HG03139 (cell line): ENCODE data around the gene NOP9.
A peak's percentile ranks its signal among the peaks of the same experiment; 100 is the strongest.
"Not testable (repeated sequence)": the region's sequence is repeated elsewhere in the genome, so short reads cannot be mapped to it uniquely, and the experiment has no call there.

ENCODE experiments used
- ATAC-seq: cut with Tn5 transposase; IDR thresholded peaks from one replicate; pipeline ENCODE4 v1.9.1; 2021; ENCODE audit not compliant: unreplicated experiment

The NOP9 gene

GRCh38 chr14:24323341-24323740 lies 23.7 kb downstream of the NOP9 start:
- ATAC-seq, result no peak

- no peak for ATAC-seq
Observed at GRCh38 chr14:24324024-24324423, 24.4 kb downstream of the NOP9 start.

- ATAC-seq, result no peak
Observed at GRCh38 chr14:24325041-24325530, 25.4 kb downstream of the NOP9 start.

- no peak for ATAC-seq
Observed at GRCh38 chr14:24325963-24326362, 26.3 kb downstream of the NOP9 start.

GRCh38 chr14:24327303-24327702 lies 27.7 kb downstream of the NOP9 start:
- ATAC-seq, result no peak

DNA sequence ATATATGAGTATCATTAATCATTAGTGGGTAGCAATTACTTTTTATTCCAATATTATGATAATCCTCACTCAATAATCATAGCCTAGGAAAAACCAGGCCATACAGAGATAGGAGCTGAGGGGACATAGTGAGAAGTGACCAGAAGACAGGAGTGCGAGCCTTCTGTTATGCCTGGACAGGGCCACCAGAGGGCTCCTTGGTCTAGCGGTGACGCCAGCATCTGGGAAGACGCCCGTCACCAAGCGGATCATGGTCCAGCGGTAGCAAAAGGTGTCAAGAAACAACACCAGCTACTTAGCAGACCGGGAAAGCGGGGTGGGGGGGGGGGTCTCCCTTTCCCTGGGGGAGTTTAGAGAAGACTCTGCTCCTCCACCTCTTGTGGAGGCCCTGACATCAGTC lies 28.3 kb downstream of the NOP9 start:
- not testable (repeated sequence) for ATAC-seq

DNA sequence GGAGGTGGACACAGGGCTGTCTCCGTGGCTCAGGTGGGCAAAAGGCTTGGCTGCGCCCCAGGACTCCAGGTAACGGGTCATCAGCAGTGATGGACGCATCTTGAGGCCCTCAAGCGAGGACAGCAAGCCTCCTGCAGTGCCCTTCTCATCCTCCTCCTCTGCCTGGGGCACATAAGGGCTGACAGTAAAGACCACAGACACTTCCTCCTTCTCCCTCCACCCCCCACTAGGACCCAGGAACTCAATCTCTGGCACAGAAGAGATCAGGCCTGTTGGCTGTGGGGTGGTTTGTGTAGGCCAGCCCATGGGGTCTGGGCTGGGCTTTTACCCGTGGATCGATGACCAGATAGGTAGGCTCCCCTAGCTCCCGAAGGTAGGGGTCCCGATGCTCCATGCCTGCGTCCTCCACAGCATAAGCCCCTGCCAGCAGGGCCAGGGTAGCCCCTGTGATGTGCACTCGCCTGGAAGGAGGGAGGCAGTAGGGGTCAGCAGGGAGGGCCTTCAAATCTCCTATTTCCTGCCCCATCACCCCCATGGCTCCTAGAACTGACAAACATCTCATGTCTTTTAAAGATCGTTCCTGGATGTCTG lies 29.5 kb downstream of the NOP9 start:
- no peak for ATAC-seq

- no peak for ATAC-seq
Observed at GRCh38 chr14:24329736-24330135, 30.1 kb downstream of the NOP9 start.

- no peak for ATAC-seq
Observed at GRCh38 chr14:24330973-24331674, 31.5 kb downstream of the NOP9 start.

- ATAC-seq, result no peak
Observed at GRCh38 chr14:24331731-24332267, 32.1 kb downstream of the NOP9 start.

DNA sequence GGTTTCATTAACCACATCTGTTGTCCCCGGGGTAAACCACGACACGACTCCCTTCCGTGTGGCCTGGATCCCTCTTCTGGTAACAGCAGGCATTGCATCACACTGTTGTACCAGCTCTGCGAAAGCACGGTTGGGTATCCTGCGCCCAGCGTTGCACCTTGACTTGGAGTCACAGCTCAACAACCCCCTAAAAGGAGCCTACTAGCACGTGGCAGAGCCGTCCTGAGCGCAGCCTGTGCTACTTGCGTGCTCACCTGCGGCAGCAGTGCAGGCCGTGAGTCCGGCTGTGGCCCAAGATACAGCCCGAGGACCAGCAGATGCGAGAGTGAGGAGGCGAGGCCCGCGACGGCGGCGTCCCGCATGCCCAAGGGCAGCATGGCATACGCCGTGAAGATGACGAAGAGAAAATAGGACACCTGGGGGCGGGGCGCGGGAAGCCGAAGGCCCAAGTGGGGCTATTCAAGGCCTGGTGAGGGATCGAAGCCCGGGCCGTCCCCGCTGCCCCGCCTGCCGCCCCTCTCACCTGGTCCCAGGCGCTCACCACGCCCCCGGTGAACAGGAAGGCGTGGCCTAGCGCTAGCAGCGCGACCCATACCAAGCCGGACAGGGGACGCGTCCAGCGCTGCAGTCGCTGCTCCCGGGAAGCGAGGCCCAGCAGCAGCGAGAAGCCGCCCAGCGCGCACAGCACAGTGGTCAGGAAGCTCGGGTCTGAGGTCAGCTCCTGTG lies 32.8 kb downstream of the NOP9 start:
- peak; percentile 77 for ATAC-seq

GRCh38 chr14:24334431-24335291 lies 35.0 kb downstream of the NOP9 start, which contains the start of gene ADCY4:
Gene ADCY4 (minus strand): TSS chr14:24335071. CDS start chr14:24334652, 419 bp downstream.
- no peak for ATAC-seq

- no peak for ATAC-seq
Observed at GRCh38 chr14:24335461-24336171, 36.0 kb downstream of the NOP9 start.

DNA sequence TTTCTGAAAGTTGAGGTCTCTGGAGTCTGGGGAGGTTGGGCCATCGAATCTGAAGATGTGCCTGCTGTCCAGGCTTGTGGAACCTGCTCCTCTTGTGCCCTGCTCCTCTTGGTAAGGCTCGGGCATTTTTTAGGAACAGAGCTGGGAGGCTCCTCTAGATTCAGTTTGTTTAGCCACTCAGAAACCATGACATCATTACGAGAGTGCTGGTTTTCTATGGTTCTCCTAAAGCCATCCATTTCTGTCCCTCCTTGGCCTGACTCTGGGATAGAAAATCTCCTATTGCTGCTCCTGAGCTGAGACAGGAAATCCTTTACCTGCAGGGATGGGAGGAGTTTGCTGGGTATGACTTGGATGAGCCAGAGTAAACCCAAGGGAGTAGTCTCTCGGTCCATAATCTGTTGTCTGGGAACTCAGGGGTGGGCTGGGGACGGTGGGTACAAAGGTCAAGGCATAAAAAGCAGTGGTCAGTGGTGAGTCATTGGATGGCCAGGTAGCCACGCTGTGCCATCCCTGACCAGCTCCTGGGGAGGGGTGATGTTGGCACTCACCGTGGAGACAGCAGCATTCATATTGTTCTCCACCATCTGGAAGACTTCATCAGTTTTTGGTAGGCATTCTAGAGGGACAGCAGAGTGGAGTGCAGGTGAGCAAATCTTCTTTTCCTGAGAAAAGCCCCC lies 37.6 kb downstream of the NOP9 start:
- ATAC-seq, result no peak

GRCh38 chr14:24337824-24338175 lies 38.1 kb downstream of the NOP9 start:
- ATAC-seq, result no peak

GRCh38 chr14:24338843-24339242 lies 39.2 kb downstream of the NOP9 start:
- no peak for ATAC-seq

GRCh38 chr14:24339284-24340151 lies 39.9 kb downstream of the NOP9 start, which contains the start of gene RIPK3:
Gene RIPK3 (minus strand): TSS chr14:24339991. CDS start chr14:24339826, 165 bp downstream.
- peak; percentile 84 for ATAC-seq

DNA sequence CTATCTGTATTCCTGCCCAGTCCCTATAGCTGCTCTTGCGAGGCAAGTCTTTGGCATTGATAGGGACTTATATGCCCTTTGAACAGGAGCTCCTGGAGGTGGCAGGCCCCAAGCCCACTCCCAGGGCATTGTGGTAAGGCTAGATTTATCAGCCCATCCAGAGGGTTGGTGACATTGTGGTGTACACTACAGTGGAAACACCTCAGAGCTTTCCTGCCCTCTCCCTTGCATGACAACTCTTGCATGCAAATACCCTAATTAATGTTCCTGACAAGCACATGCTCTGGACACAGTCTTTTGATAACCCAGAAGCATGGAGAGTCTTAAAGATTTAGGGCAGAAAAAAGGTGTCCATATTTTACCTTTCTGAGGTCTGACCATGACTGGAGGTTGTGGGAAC lies 41.0 kb downstream of the NOP9 start:
- no peak for ATAC-seq

DNA sequence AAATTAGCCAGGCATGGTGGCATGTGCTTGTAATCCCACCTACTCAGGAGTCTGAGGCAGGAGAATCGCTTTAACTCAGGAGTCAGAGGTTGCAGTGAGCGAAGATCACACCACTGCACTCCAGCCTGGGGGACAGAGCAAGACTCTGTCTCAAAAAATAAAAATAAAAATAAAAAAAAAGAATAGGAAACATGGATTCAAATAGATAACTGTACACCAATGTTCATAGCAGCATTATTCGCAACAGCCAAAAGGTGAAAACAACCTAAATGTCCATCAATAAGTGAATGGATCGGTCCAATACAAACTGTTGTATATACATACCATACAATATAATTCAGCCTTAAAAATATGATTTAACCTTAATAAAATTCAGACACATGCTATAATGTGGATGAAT lies 43.2 kb downstream of the NOP9 start:
- ATAC-seq, result no peak
